COR-L47 (cell line): ENCODE measurements around the gene ZNF558.
"Not testable (repeated sequence)": the region's sequence is repeated elsewhere in the genome, so short reads cannot be mapped to it uniquely, and the experiment has no call there.

Experiments used
- DNase-seq: peaks from one replicate; lab custom pipeline; 2025; lab: John Stamatoyannopoulos, UW

ZNF558 gene

DNA sequence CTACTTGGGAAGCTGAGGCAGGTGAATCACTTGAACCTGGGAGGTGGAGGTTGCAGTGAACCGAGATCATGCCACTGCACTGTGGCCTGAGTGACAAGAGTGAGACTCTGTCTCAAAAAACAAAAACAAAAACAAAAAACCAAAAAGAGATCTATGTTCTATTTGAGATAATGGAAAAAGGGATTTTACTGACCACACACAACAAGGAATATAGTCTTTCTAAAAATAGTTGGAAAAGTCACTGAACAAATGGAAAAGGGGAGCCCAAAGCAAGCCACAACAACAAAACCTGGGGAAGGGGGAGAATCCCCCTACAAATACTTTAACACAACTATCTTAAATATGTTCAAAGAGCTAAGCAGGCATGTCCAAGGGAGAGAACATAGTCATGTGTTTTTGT, 37.3 kb downstream of the ZNF558 start:
- DNase-seq, result no peak

GRCh38 chr19:8773587-8773986, 58.5 kb downstream of the ZNF558 start:
- not testable (repeated sequence) for DNase-seq

GRCh38 chr19:8769265-8769664, 62.8 kb downstream of the ZNF558 start:
- DNase-seq, result not testable (repeated sequence)

- DNase-seq, result not testable (repeated sequence)
Observed at GRCh38 chr19:8767257-8767656, 64.8 kb downstream of the ZNF558 start.
